ENCODE measurements around the gene ZNF275. TPM values are rescaled to one million over a fixed set of nuclear protein-coding genes. Genes with fewer than 3 reads are reported as not detected.
"Not testable (repeated sequence)": the region's sequence is repeated elsewhere in the genome, so short reads cannot be mapped to it uniquely, and the experiment has no call there.

ZNF275 gene
- total and polyA plus RNA-seq, 12 donors, result 22.8 to 252 (median 101) TPM

GRCh38 chrX:153387345-153387744 lies 53.4 kb downstream of the ZNF275 start:
- TF ChIP-seq CTCF (IDR thresholded peaks at IDR 0.05) (no peak), POLR2A (IDR thresholded peaks at IDR 0.05) (no peak)
- intact Hi-C loops (cut with DNase I), result no loop called here
- Histone ChIP-seq H3K9me3 (replicated peaks in 1 of 3) (no peaks in the 10 kb centered on the region), H3K27me3 (no peaks in the 10 kb centered on the region), H3K4me1 (replicated peaks in 1 of 2) (no peaks in the 10 kb centered on the region), H3K4me3 (no peak overlapping the region), H3K27ac (peak overlapping the region in 1 of 5 donors; percentile 40), H3K36me3 (replicated peaks in 1 of 2) (no peaks in the 10 kb centered on the region)
- peak in 1 of 7 donors; percentile 17 for DNase-seq
- WGBS, 4 donors, result 50 to 62% (median 53%) methylated on average over 4 to 5 of the region's 5 CpGs

- H3K36me3 ChIP-seq (replicated peaks in 1 of 2), result no peaks in the 10 kb centered on the region
- WGBS, 4 donors, result 83 to 94% (median 84%) methylated on average over 4 to 10 of the region's 10 CpGs; no CpG with 5 or more reads in 1 of the 4 donors
- H3K27ac ChIP-seq, result no peak overlapping the region
- H3K27me3 ChIP-seq, result no peaks in the 10 kb centered on the region
- no peak overlapping the region for H3K4me3 ChIP-seq
- H3K9me3 ChIP-seq (replicated peaks in 1 of 3), result no peaks in the 10 kb centered on the region
- TF ChIP-seq POLR2A (IDR thresholded peaks at IDR 0.05), result no peak
- TF ChIP-seq CTCF (IDR thresholded peaks at IDR 0.05), result no peak
- intact Hi-C loops (cut with DNase I), result no loop called here
- H3K4me1 ChIP-seq (replicated peaks in 1 of 2), result no peaks in the 10 kb centered on the region
- DNase-seq, result peak in 1 of 7 donors; percentile 19
Observed at GRCh38 chrX:153387987-153388721, 54.2 kb downstream of the ZNF275 start.

GRCh38 chrX:153388722-153389459 lies 54.9 kb downstream of the ZNF275 start:
- no peak for TF ChIP-seq POLR2A (IDR thresholded peaks at IDR 0.05)
- no peak for TF ChIP-seq CTCF (IDR thresholded peaks at IDR 0.05)
- 82 to 95% (median 89%) methylated on average over 13 to 14 of the region's 14 CpGs for WGBS, 4 donors
- Histone ChIP-seq H3K4me3 (no peak overlapping the region), H3K4me1 (replicated peaks in 1 of 2) (no peaks in the 10 kb centered on the region), H3K9me3 (replicated peaks in 1 of 3) (no peaks in the 10 kb centered on the region), H3K36me3 (replicated peaks in 1 of 2) (no peaks in the 10 kb centered on the region), H3K27me3 (no peaks in the 10 kb centered on the region), H3K27ac (no peak overlapping the region)
- peak in 2 of 7 donors; percentile 9 to 15 for DNase-seq
- intact Hi-C loops (cut with DNase I), result no loop called here

- DNase-seq; H3K27me3 ChIP-seq; H3K27ac ChIP-seq; H3K4me3 ChIP-seq; H3K4me1 ChIP-seq (replicated peaks in 1 of 2); H3K9me3 ChIP-seq (replicated peaks in 1 of 3); H3K36me3 ChIP-seq (replicated peaks in 1 of 2); intact Hi-C loops (cut with DNase I): not testable (repeated sequence)
- 80 to 99% (median 90%) methylated on average over 4 to 6 of the region's 6 CpGs for WGBS, 4 donors
Observed at GRCh38 chrX:153389460-153389768, 55.5 kb downstream of the ZNF275 start.
